22Rv1 (cell line): ENCODE measurements around the gene SMIM35.

Experiments used
- H3K27ac ChIP-seq: fragments of 450-650 bp; 2 replicates; pipeline ENCODE4 v1.5.1; 2017
- CTCF ChIP-seq: fragments of 450-650 bp; IDR thresholded peaks from 2 replicates; pipeline ENCODE4 v1.5.1; 2017; ENCODE audit warnings: mild to moderate bottlenecking
- ZFX ChIP-seq: fragments of 450-650 bp; IDR thresholded peaks from 2 replicates; pipeline ENCODE4 v1.6.1; 2017; ENCODE audit warnings: antibody characterized with exemption, borderline replicate concordance

SMIM35 gene

GRCh38 chr11:118055966-118056365 is 30.8 kb downstream of the SMIM35 start:
- H3K27ac ChIP-seq = no peak overlapping the region
- TF ChIP-seq ZFX (no peak), CTCF (no peak)

GRCh38 chr11:118054712-118055640 is 31.8 kb downstream of the SMIM35 start:
- TF ChIP-seq CTCF (no peak), ZFX (no peak)
- no peak overlapping the region for H3K27ac ChIP-seq

- H3K27ac ChIP-seq = no peak overlapping the region
- no peak for TF ChIP-seq CTCF
- TF ChIP-seq ZFX = no peak
These were observed 34.1 kb downstream of the SMIM35 start for GRCh38 chr11:118052581-118053206.

GRCh38 chr11:118051611-118052461 is 34.9 kb downstream of the SMIM35 start:
- TF ChIP-seq ZFX (no peak), CTCF (no peak)
- H3K27ac ChIP-seq = no peak overlapping the region

- no peak overlapping the region for H3K27ac ChIP-seq
- no peak for TF ChIP-seq ZFX
- no peak for TF ChIP-seq CTCF
These were observed 35.6 kb downstream of the SMIM35 start for GRCh38 chr11:118051136-118051610.

GRCh38 chr11:118050208-118050891 is 36.4 kb downstream of the SMIM35 start:
- H3K27ac ChIP-seq = no peak overlapping the region
- no peak for TF ChIP-seq CTCF
- no peak for TF ChIP-seq ZFX
